Thyroid gland (tissue), 4 donors: ENCODE measurements around the gene MAPK7. TPM values are rescaled to one million over a fixed set of nuclear protein-coding genes. Genes with fewer than 3 reads are reported as not detected.

Experiments used
- DNase-seq, 2 donors: peaks; one replicate each; pipeline ENCODE4 v3.0.0-alpha.2; 2019
- H3K27ac ChIP-seq, 3 donors: fragments of 200-600 bp; sonication (generic); 1 replicate in 2 of 3; 2 replicates in 1 of 3; pipeline ENCODE4 v1.5.1; 2016 to 2019; ENCODE audit warnings: mild to moderate bottlenecking in 1 of 3, moderate library complexity in 1 of 3
- H3K27me3 ChIP-seq: fragments of 200-600 bp; sonication (generic); one replicate; pipeline ENCODE4 v1.5.1; 2019
- H3K36me3 ChIP-seq, 2 donors: fragments of 200-600 bp; sonication (generic); one replicate each; pipeline ENCODE4 v1.5.1; 2016 to 2019
- H3K4me1 ChIP-seq, 2 donors: fragments of 200-600 bp; sonication (generic); one replicate each; pipeline ENCODE4 v1.5.1; 2017 to 2019
- H3K4me3 ChIP-seq, 3 donors: fragments of 200-600 bp; sonication (generic); replicated peaks in 1 of 3; 1 replicate in 2 of 3; 2 replicates in 1 of 3; pipeline ENCODE4 v1.5.1; 2016; ENCODE audit warnings: mild to moderate bottlenecking in 1 of 3
- H3K9me3 ChIP-seq: fragments of 200-600 bp; sonication (generic); one replicate; pipeline ENCODE4 v1.5.1; 2017
- POLR2A ChIP-seq, 2 donors: fragments of 450-650 bp; IDR thresholded peaks; one replicate each; pipeline ENCODE4 v1.6.1; 2017; ENCODE audit warnings: antibody characterized with exemption in 2 of 2, mild to moderate bottlenecking in 2 of 2, moderate library complexity in 1 of 2
- WGBS, 2 donors: methylation state at CpG; one replicate each; pipeline ENCODE4 v1.1.5; 2017; 5-methylcytosine and 5-hydroxymethylcytosine counted together
- intact Hi-C: fragments of 100-400 bp; cut with DNase I; formaldehyde crosslinking; loops from one replicate; pipeline ENCODE4 v1.15.1; 2023
- total RNA-seq, 4 donors: library from RNA; depleted of rRNA; stranded (reverse); fragments of >200 nt; gene quantifications; one replicate each; pipeline ENCODE4 v1.2.3, GENCODE V29; 2016
- TF ChIP-seq, protein P1 (sequence below), 6 experiments: fragments of 200-600 bp in 3 of 6; fragments of 450-650 bp in 3 of 6; sonication (generic) in 3 of 6; IDR thresholded peaks; one replicate each; pipeline ENCODE4 v1.5.1; 2016 to 2019; ENCODE audit warnings: antibody characterized with exemption in 6 of 6, mild to moderate bottlenecking in 2 of 6, inconsistent platforms in 1 of 6, moderate library complexity in 1 of 6

The MAPK7 gene
- total RNA-seq, 4 donors from 2014 or later: 22.4 to 46.5 (median 31.3) TPM

DNA sequence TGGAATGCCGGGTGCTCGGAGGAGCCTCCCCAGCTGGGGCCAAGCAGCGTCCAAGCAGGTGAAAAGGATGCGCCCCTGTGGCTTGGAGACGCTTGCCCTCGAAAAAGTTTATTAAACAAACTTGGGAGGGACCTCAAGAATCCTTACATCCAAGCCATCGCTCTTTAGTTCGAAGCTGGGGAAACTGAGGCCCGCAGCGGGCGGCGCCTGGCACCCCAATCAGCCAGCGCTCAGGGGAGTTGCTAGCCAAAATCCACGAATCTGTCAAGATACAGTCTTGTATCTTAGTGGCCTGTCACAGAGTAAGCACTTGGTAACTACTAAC lies 15.2 kb upstream of the MAPK7 start:
- Histone ChIP-seq H3K27ac (peak overlapping the region; percentile 75 to 93 (median 92)), H3K27me3 (no peaks in the 10 kb centered on the region), H3K4me3 (peak overlapping the region in 1 of 3 donors; percentile 66), H3K36me3 (peaks cover 3 to 4% of the 10 kb centered on the region in 2 donors), H3K9me3 (no peaks in the 10 kb centered on the region), H3K4me1 (peaks cover 12 to 13% of the 10 kb centered on the region in 2 donors)
- WGBS, 2 donors: 35 to 41% methylated on average over 10 to 14 of the region's 14 CpGs
- intact Hi-C loops: loop anchor here (5.0 to 10.0 kb wide), 2 partner anchors 84 to 402 kb away; no protein-coding TSS in a partner anchor
- TF ChIP-seq POLR2A (IDR thresholded peaks at IDR 0.05): no peak
- TF ChIP-seq, protein P1, sequence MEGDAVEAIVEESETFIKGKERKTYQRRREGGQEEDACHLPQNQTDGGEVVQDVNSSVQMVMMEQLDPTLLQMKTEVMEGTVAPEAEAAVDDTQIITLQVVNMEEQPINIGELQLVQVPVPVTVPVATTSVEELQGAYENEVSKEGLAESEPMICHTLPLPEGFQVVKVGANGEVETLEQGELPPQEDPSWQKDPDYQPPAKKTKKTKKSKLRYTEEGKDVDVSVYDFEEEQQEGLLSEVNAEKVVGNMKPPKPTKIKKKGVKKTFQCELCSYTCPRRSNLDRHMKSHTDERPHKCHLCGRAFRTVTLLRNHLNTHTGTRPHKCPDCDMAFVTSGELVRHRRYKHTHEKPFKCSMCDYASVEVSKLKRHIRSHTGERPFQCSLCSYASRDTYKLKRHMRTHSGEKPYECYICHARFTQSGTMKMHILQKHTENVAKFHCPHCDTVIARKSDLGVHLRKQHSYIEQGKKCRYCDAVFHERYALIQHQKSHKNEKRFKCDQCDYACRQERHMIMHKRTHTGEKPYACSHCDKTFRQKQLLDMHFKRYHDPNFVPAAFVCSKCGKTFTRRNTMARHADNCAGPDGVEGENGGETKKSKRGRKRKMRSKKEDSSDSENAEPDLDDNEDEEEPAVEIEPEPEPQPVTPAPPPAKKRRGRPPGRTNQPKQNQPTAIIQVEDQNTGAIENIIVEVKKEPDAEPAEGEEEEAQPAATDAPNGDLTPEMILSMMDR (IDR thresholded peaks at IDR 0.05): no peak
- no peak for DNase-seq

DNA sequence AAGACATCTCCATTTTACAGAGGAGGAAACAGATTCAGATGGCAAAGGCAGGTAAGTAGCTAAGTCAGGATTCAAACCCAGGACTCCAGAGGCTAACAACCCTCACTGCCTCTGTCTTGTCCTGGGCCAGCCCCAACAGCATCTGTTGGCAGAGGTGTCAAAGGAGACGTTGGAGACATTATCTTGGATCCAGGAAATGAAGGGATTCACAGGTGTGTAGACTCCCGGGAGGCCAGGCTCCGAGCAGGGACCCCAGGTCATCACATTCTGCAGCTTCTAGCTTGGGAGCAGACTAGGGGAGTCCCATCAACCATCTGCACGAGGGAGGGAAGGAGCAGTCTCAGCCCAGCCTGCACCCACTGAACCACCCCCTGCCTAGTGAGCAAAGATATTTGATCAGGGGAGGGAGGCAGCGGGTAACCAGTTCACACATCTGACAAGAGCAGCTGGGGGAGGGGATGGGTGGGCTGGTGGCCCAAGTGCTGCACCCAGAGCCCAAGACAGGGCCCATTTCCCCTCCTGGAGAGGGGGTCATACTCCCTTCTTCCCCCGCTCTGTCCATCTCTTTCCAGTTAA lies 14.8 kb upstream of the MAPK7 start:
- intact Hi-C loops: loop anchor here (5.0 to 10.0 kb wide), 2 partner anchors 84 to 401 kb away; no protein-coding TSS in a partner anchor
- peaks cover 2 to 3% of the 10 kb centered on the region in 2 donors for H3K36me3 ChIP-seq
- peak overlapping the region in 2 of 3 donors; percentile 92 to 93 for H3K27ac ChIP-seq
- peaks cover 12 to 13% of the 10 kb centered on the region in 2 donors for H3K4me1 ChIP-seq
- H3K9me3 ChIP-seq: no peaks in the 10 kb centered on the region
- no peak for TF ChIP-seq POLR2A (IDR thresholded peaks at IDR 0.05)
- TF ChIP-seq, protein P1 (IDR thresholded peaks at IDR 0.05): no peak
- H3K4me3 ChIP-seq: no peak overlapping the region
- no peaks in the 10 kb centered on the region for H3K27me3 ChIP-seq
- no peak for DNase-seq
- 62 to 68% methylated on average over 5 to 6 of the region's 6 CpGs for WGBS, 2 donors

DNA sequence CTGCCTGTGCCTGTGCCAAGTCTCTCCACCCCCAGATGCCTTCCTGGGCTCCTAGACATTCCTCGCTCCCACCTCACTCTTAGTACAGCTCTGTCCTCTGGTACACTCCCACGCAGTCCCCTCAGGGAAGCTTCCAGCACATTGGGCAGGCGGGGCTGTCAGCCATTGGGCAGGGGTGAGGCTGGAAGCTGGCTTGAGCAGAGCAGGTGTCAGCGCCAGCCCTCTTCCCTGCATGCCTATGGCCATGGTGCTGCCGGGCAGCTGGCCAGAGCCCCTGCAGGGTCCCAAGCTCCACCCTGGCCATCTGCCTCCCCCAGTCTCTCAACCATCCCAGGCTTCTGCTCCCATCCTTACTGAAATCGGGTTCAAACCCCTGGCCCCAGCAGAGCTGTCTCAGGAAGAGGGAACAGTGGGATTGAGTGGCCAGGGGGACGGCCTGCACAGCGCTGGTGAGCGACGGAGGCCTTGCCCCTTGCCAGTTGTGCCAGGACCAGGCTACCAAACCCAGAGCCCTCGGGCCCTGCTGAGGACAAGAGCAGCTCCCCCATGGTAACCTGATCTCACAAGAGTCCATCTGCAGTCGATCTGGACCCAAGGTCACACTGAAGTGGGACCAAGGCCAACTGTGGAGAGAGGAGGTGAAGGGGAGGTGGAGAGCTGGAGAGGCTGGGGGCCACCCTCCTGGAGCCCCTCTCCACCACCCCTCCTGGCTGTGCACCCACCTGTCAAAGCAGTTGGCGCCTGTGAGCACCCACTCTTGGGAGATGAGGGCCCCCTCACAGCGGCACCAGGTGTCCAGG lies 13.4 kb upstream of the MAPK7 start:
- Histone ChIP-seq H3K4me1 (peaks cover 12 to 13% of the 10 kb centered on the region in 2 donors), H3K4me3 (no peak overlapping the region), H3K9me3 (no peaks in the 10 kb centered on the region), H3K27me3 (no peaks in the 10 kb centered on the region), H3K36me3 (peaks cover 0 to 2% of the 10 kb centered on the region in 2 donors), H3K27ac (no peak overlapping the region)
- WGBS, 2 donors: 60 to 62% methylated on average over 11 to 13 of the region's 14 CpGs
- intact Hi-C loops: loop anchor here (5.0 to 10.0 kb wide), 2 partner anchors 82 to 400 kb away; no protein-coding TSS in a partner anchor
- DNase-seq: no peak
- no peak for TF ChIP-seq POLR2A (IDR thresholded peaks at IDR 0.05)
- TF ChIP-seq, protein P1 (IDR thresholded peaks at IDR 0.05): no peak

DNA sequence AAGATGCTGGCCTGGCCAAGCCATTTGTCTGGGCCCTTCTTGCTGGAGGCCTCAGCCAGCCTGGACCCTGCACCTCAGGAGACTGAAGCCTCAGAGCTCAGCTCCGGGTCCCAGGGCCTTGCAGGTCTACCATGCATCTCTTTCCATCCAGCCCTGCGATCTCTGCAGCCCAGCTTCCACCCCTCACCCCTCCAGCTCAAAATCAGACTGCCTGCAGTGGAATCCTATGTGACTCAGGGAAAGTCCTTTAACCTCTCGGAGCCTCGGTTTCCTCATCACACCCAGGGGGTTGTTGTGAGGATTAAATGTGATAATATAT lies 12.8 kb upstream of the MAPK7 start:
- intact Hi-C loops: loop anchor here (10.0 kb wide), 1 partner anchor 399 kb away; no protein-coding TSS in a partner anchor
- no peak overlapping the region for H3K27ac ChIP-seq
- H3K36me3 ChIP-seq: no peaks in the 10 kb centered on the region
- WGBS, 2 donors: 83% methylated on average over 4 of the region's 4 CpGs
- no peaks in the 10 kb centered on the region for H3K9me3 ChIP-seq
- TF ChIP-seq POLR2A (IDR thresholded peaks at IDR 0.05): no peak
- TF ChIP-seq, protein P1 (IDR thresholded peaks at IDR 0.05): no peak
- H3K4me1 ChIP-seq: peaks cover 12 to 16% of the 10 kb centered on the region in 2 donors
- no peak overlapping the region for H3K4me3 ChIP-seq
- no peak for DNase-seq
- H3K27me3 ChIP-seq: no peaks in the 10 kb centered on the region
